Glutamatergic neuron (in vitro differentiated cells): Measurements from ENCODE around the gene ABITRAM. TPM values are rescaled to one million over a fixed set of nuclear protein-coding genes. Genes with fewer than 3 reads are reported as not detected.

ENCODE experiments used
- DNase-seq: peaks from one replicate; pipeline ENCODE4 v3.0.0; 2022
- H3K27ac Mint-ChIP-seq: one replicate; pipeline ENCODE4 v1.8.0; 2020; ENCODE audit warnings: mild to moderate bottlenecking, mixed read lengths, inconsistent platforms; ENCODE audit not compliant: unreplicated experiment
- H3K27me3 Mint-ChIP-seq: one replicate; pipeline ENCODE4 v1.8.0; 2020; ENCODE audit warnings: mild to moderate bottlenecking, moderate library complexity, mixed read lengths, inconsistent platforms; ENCODE audit not compliant: unreplicated experiment
- H3K36me3 Mint-ChIP-seq: one replicate; pipeline ENCODE4 v1.8.0; 2020; ENCODE audit warnings: mild to moderate bottlenecking, mixed read lengths, inconsistent platforms; ENCODE audit not compliant: unreplicated experiment
- H3K4me1 Mint-ChIP-seq: one replicate; pipeline ENCODE4 v1.8.0; 2020; ENCODE audit warnings: mild to moderate bottlenecking, low read depth, mixed read lengths, inconsistent platforms; ENCODE audit not compliant: unreplicated experiment
- H3K4me3 Mint-ChIP-seq: one replicate; pipeline ENCODE4 v1.8.0; 2020; ENCODE audit warnings: mild to moderate bottlenecking, mixed read lengths, inconsistent platforms; ENCODE audit not compliant: unreplicated experiment
- H3K9me3 Mint-ChIP-seq: one replicate; pipeline ENCODE4 v1.8.0; 2020; ENCODE audit warnings: mild to moderate bottlenecking, moderate library complexity, mixed read lengths, inconsistent platforms; ENCODE audit not compliant: unreplicated experiment
- total RNA-seq: library from RNA; stranded (reverse); fragmentation: NEBNext Ultra II Directional; extraction: Animal tissue kit (Norgen Biotek cat#: 25700); gene quantifications from one replicate; pipeline ENCODE4 v1.2.1, GENCODE V29; 2021; ENCODE audit not compliant: unreplicated experiment
- TF ChIP-seq, protein P1 (sequence below): fragments of 200-600 bp; sonication (generic); IDR thresholded peaks from one replicate; pipeline ENCODE4 v1.5.0; 2021; ENCODE audit not compliant: partially characterized antibody, unreplicated experiment

Gene ABITRAM
- total RNA-seq, 1 donor from 2014 or later: 5.5 TPM

GRCh38 chr9:108904161-108904560 lies 30.0 kb upstream of the ABITRAM start:
- TF ChIP-seq, protein P1, sequence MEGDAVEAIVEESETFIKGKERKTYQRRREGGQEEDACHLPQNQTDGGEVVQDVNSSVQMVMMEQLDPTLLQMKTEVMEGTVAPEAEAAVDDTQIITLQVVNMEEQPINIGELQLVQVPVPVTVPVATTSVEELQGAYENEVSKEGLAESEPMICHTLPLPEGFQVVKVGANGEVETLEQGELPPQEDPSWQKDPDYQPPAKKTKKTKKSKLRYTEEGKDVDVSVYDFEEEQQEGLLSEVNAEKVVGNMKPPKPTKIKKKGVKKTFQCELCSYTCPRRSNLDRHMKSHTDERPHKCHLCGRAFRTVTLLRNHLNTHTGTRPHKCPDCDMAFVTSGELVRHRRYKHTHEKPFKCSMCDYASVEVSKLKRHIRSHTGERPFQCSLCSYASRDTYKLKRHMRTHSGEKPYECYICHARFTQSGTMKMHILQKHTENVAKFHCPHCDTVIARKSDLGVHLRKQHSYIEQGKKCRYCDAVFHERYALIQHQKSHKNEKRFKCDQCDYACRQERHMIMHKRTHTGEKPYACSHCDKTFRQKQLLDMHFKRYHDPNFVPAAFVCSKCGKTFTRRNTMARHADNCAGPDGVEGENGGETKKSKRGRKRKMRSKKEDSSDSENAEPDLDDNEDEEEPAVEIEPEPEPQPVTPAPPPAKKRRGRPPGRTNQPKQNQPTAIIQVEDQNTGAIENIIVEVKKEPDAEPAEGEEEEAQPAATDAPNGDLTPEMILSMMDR: no peak
- no peaks in the 10 kb centered on the region for H3K4me1 Mint-ChIP-seq
- no peak overlapping the region for H3K27ac Mint-ChIP-seq
- H3K4me3 Mint-ChIP-seq: no peak overlapping the region
- H3K27me3 Mint-ChIP-seq: no peaks in the 10 kb centered on the region
- H3K36me3 Mint-ChIP-seq: no peaks in the 10 kb centered on the region
- DNase-seq: no peak
- no peaks in the 10 kb centered on the region for H3K9me3 Mint-ChIP-seq

DNA sequence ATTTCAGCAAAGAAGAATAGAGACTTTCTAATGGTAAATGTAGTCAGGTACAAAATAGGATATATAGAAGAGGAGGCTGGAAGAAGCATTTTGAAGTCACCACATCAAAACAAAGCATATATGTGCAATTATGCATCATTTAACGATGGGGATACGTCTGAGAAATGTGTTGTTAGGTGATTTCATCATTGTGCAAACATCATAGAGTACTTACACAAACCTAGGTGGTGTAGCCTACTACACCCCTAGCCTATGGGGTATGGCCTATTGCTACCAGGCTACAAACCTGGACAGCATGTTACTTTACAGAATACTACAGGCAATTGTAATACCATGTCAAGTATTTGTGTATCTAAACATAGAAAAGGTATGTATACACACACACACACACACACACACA lies 28.7 kb upstream of the ABITRAM start:
- H3K36me3 Mint-ChIP-seq: no peaks in the 10 kb centered on the region
- H3K9me3 Mint-ChIP-seq: no peaks in the 10 kb centered on the region
- no peak overlapping the region for H3K4me3 Mint-ChIP-seq
- H3K27me3 Mint-ChIP-seq: no peaks in the 10 kb centered on the region
- H3K27ac Mint-ChIP-seq: no peak overlapping the region
- TF ChIP-seq, protein P1: no peak
- no peaks in the 10 kb centered on the region for H3K4me1 Mint-ChIP-seq
- no peak for DNase-seq

GRCh38 chr9:108910402-108910801 lies 23.8 kb upstream of the ABITRAM start:
- Mint-ChIP-seq H3K4me3 (no peak overlapping the region), H3K27me3 (no peaks in the 10 kb centered on the region), H3K27ac (no peak overlapping the region), H3K9me3 (no peaks in the 10 kb centered on the region), H3K4me1 (no peaks in the 10 kb centered on the region), H3K36me3 (no peaks in the 10 kb centered on the region)
- DNase-seq: no peak
- TF ChIP-seq, protein P1: no peak

GRCh38 chr9:108910914-108911313 lies 23.3 kb upstream of the ABITRAM start:
- TF ChIP-seq, protein P1: no peak
- H3K9me3 Mint-ChIP-seq: no peaks in the 10 kb centered on the region
- no peaks in the 10 kb centered on the region for H3K36me3 Mint-ChIP-seq
- H3K27me3 Mint-ChIP-seq: no peaks in the 10 kb centered on the region
- no peaks in the 10 kb centered on the region for H3K4me1 Mint-ChIP-seq
- H3K4me3 Mint-ChIP-seq: no peak overlapping the region
- no peak for DNase-seq
- H3K27ac Mint-ChIP-seq: no peak overlapping the region

- no peak overlapping the region for H3K4me3 Mint-ChIP-seq
- H3K27ac Mint-ChIP-seq: no peak overlapping the region
- DNase-seq: no peak
- H3K4me1 Mint-ChIP-seq: no peaks in the 10 kb centered on the region
- no peaks in the 10 kb centered on the region for H3K9me3 Mint-ChIP-seq
- H3K27me3 Mint-ChIP-seq: no peaks in the 10 kb centered on the region
- TF ChIP-seq, protein P1: no peak
- no peaks in the 10 kb centered on the region for H3K36me3 Mint-ChIP-seq
Measured at GRCh38 chr9:108911820-108912219, 22.4 kb upstream of the ABITRAM start.
